ENCODE measurements around the gene FBLN1. TPM values are rescaled to one million over a fixed set of nuclear protein-coding genes. Genes with fewer than 3 reads are reported as not detected.
"Not testable (repeated sequence)": the region's sequence is repeated elsewhere in the genome, so short reads cannot be mapped to it uniquely, and the experiment has no call there.

FBLN1 gene
- total RNA-seq, 6 experiments from 2014 or later: 199 to 346 (median 326) TPM

GRCh38 chr22:45532235-45532631 is 29.6 kb downstream of the FBLN1 start:
- no peak for DNase-seq
- no peaks in the 10 kb centered on the region for H3K9me3 Mint-ChIP-seq
- peaks cover 6% of the 10 kb centered on the region for H3K27me3 Mint-ChIP-seq (ENCODE audit: insufficient read depth)
- H3K27ac Mint-ChIP-seq: no peak overlapping the region; the same call in 1 of the 2 replicates
- peaks cover 71% of the 10 kb centered on the region for H3K4me1 Mint-ChIP-seq (ENCODE audit: low read depth)
- H3K4me3 Mint-ChIP-seq: peak overlapping the region; percentile 45; the same call in 1 of the 2 replicates
- TF ChIP-seq, protein P1, sequence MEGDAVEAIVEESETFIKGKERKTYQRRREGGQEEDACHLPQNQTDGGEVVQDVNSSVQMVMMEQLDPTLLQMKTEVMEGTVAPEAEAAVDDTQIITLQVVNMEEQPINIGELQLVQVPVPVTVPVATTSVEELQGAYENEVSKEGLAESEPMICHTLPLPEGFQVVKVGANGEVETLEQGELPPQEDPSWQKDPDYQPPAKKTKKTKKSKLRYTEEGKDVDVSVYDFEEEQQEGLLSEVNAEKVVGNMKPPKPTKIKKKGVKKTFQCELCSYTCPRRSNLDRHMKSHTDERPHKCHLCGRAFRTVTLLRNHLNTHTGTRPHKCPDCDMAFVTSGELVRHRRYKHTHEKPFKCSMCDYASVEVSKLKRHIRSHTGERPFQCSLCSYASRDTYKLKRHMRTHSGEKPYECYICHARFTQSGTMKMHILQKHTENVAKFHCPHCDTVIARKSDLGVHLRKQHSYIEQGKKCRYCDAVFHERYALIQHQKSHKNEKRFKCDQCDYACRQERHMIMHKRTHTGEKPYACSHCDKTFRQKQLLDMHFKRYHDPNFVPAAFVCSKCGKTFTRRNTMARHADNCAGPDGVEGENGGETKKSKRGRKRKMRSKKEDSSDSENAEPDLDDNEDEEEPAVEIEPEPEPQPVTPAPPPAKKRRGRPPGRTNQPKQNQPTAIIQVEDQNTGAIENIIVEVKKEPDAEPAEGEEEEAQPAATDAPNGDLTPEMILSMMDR (IDR thresholded peaks at IDR 0.05): no peak
- H3K36me3 Mint-ChIP-seq (ENCODE audit: low read depth): peaks cover 38% of the 10 kb centered on the region

- H3K27ac Mint-ChIP-seq: no peak overlapping the region
- no peak for DNase-seq
- no peaks in the 10 kb centered on the region for H3K9me3 Mint-ChIP-seq
- peaks cover 4% of the 10 kb centered on the region for H3K27me3 Mint-ChIP-seq (ENCODE audit: insufficient read depth)
- TF ChIP-seq, protein P1 (IDR thresholded peaks at IDR 0.05): no peak
- H3K36me3 Mint-ChIP-seq (ENCODE audit: low read depth): peaks cover 39% of the 10 kb centered on the region
- H3K4me3 Mint-ChIP-seq: no peak overlapping the region
- H3K4me1 Mint-ChIP-seq (ENCODE audit: low read depth): peaks cover 76% of the 10 kb centered on the region
Observed at GRCh38 chr22:45533703-45534102, 31.0 kb downstream of the FBLN1 start.

GRCh38 chr22:45534339-45535192 is 31.9 kb downstream of the FBLN1 start:
- Mint-ChIP-seq H3K4me1 (ENCODE audit: low read depth) (peaks cover 67% of the 10 kb centered on the region), H3K27ac (peak overlapping the region; percentile 36; the same call in 1 of the 2 replicates), H3K27me3 (ENCODE audit: insufficient read depth) (peaks cover 2% of the 10 kb centered on the region)

GRCh38 chr22:45535290-45535689 is 32.6 kb downstream of the FBLN1 start:
- H3K9me3 Mint-ChIP-seq: no peaks in the 10 kb centered on the region
- H3K27me3 Mint-ChIP-seq (ENCODE audit: insufficient read depth): peaks cover 2% of the 10 kb centered on the region
- peaks cover 38% of the 10 kb centered on the region for H3K36me3 Mint-ChIP-seq (ENCODE audit: low read depth)
- no peak overlapping the region for H3K27ac Mint-ChIP-seq
- TF ChIP-seq, protein P1 (IDR thresholded peaks at IDR 0.05): no peak
- H3K4me3 Mint-ChIP-seq: no peak overlapping the region
- peaks cover 60% of the 10 kb centered on the region for H3K4me1 Mint-ChIP-seq (ENCODE audit: low read depth)
- DNase-seq: no peak

More at GRCh38 chr22:45534339-45535192, 31.9 kb downstream of the FBLN1 start:
- TF ChIP-seq, protein P1 (IDR thresholded peaks at IDR 0.05): no peak
- DNase-seq: no peak
- Mint-ChIP-seq H3K4me3 (no peak overlapping the region), H3K36me3 (ENCODE audit: low read depth) (peaks cover 39% of the 10 kb centered on the region), H3K9me3 (no peaks in the 10 kb centered on the region)

- not testable (repeated sequence) for H3K4me3 Mint-ChIP-seq; H3K9me3 Mint-ChIP-seq; DNase-seq; H3K27me3 Mint-ChIP-seq (ENCODE audit: insufficient read depth); H3K27ac Mint-ChIP-seq
- H3K4me1 Mint-ChIP-seq (ENCODE audit: low read depth): peaks cover 55% of the 10 kb centered on the region
- peaks cover 40% of the 10 kb centered on the region for H3K36me3 Mint-ChIP-seq (ENCODE audit: low read depth)
Observed at GRCh38 chr22:45535835-45536234, 33.2 kb downstream of the FBLN1 start.

DNA sequence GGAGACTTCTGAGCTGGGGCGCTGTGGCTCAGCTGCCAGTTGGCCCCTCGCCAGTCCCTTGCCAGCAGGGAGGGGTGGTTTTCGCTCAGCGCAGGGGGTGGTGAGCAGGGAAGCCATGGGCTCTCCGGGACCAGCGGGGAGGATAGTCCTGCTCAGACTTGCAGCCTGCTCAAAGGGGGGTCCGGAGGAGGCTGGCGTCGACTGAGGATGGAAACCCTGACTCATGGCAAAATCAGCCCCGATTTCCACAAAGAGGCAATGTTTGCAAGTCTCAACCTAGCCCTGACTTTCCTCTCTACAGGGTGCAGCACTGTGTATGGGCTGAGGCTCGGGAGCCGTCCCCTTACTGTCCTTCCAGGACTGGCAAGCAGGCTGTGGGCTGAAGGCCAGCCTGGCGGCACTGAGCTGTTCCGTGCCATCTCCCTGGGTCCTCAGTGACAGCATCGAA is 35.1 kb downstream of the FBLN1 start:
- Mint-ChIP-seq H3K4me1 (ENCODE audit: low read depth) (peaks cover 42% of the 10 kb centered on the region), H3K9me3 (no peaks in the 10 kb centered on the region), H3K27ac (peak overlapping the region; percentile 91), H3K36me3 (ENCODE audit: low read depth) (peaks cover 50% of the 10 kb centered on the region), H3K27me3 (ENCODE audit: insufficient read depth) (peaks cover 6% of the 10 kb centered on the region), H3K4me3 (peak overlapping the region; percentile 66)
- TF ChIP-seq, protein P1 (IDR thresholded peaks at IDR 0.05): no peak
- DNase-seq: peak; percentile 78
